K562 (cell line): Measurements from ENCODE around the gene GPSM3. TPM values are rescaled to one million over a fixed set of nuclear protein-coding genes. Genes with fewer than 3 reads are reported as not detected.

Source experiments
- ATAC-seq: fragments of 200-7000 bp; cut with Tn5 transposase; 3 replicates; pipeline ENCODE4 v1.9.1; 2020; ENCODE audit warnings: moderate library complexity
- BruUV-seq: library from RNA; stranded (reverse); fragments of 400-500 nt; replicated peaks from 2 replicates; lab custom pipeline; 2021; lab: Mats Ljungman, UMichigan
- CTCF ChIA-PET: fragments of 300-600 bp; formaldehyde crosslinking; extraction: SDS; loops from one replicate; lab custom pipeline; 2021; ENCODE audit warnings: low intra/inter-chr PET ratio; lab: Yijun Ruan, JAX
- POLR2A ChIA-PET: fragments of 300-600, 350-650 bp; sonication (Branson Sonifier 250); formaldehyde crosslinking; extraction: SDS; loops from one replicate; lab custom pipeline; 2021; ENCODE audit warnings: antibody characterized with exemption, inconsistent platforms; lab: Yijun Ruan, JAX
- DNase-seq, 4 experiments: peaks; one replicate each; pipeline versions ENCODE4 v3.0.0 to v3.0.0-alpha.2; 2011 to 2018; ENCODE audit warnings: low spot score in 3 of 4, mixed read lengths in 3 of 4; ENCODE audit errors: extremely low read depth in 1 of 4
- FAIRE-seq: peaks from 2 replicates; lab custom pipeline; 2011; peaks lifted over from hg19 to GRCh38; lab: Jason Lieb, UNC
- H2AFZ ChIP-seq: 2 replicates; pipeline ENCODE4 v1.6.0; 2011; ENCODE audit warnings: low read depth, low read length, control low read depth, inconsistent platforms
- H3K27ac ChIP-seq: fragments of 200-600 bp; 3 replicates; pipeline ENCODE4 v1.8.0; 2011; ENCODE audit warnings: low read depth, mild to moderate bottlenecking, control low read depth, inconsistent platforms, low read length, moderate library complexity, mixed read lengths; ENCODE audit errors: extremely low read depth
- H3K27me3 ChIP-seq, 2 experiments: fragments of 300-600 bp in 1 of 2; 2 replicates in 1 of 2; 3 replicates in 1 of 2; pipeline versions ENCODE4 v1.6.0 to v1.8.0; 2011; ENCODE audit warnings: inconsistent platforms in 2 of 2, low read length in 2 of 2, mild to moderate bottlenecking in 1 of 2, mixed read lengths in 1 of 2, moderate library complexity in 1 of 2; ENCODE audit not compliant: control insufficient read depth in 2 of 2, insufficient read depth in 2 of 2
- H3K36me3 ChIP-seq: fragments of 300-600 bp; 3 replicates; pipeline ENCODE4 v1.8.0; 2011; ENCODE audit warnings: mild to moderate bottlenecking, low read length, inconsistent platforms; ENCODE audit not compliant: control insufficient read depth, insufficient read depth
- H3K4me1 ChIP-seq, 2 experiments: fragments of 200-600 bp in 1 of 2; replicated peaks in 1 of 2; 2 replicates in 1 of 2; 3 replicates in 1 of 2; pipeline versions ENCODE4 v1.5.1 to v1.8.0; 2011; ENCODE audit warnings: inconsistent platforms in 2 of 2, low read length in 2 of 2, mild to moderate bottlenecking in 1 of 2, mixed read lengths in 1 of 2, moderate library complexity in 1 of 2; ENCODE audit not compliant: control insufficient read depth in 2 of 2, insufficient read depth in 2 of 2
- H3K4me2 ChIP-seq: 2 replicates; pipeline ENCODE4 v1.6.1; 2011; ENCODE audit warnings: low read length, control low read depth, inconsistent platforms, mixed read lengths; ENCODE audit not compliant: insufficient read depth
- H3K4me3 ChIP-seq: fragments of 200-600 bp; sonication (generic), shearing (Covaris generic); 2 replicates; pipeline ENCODE4 v1.5.1; 2016; ENCODE audit warnings: control low read depth, inconsistent platforms
- H3K79me2 ChIP-seq: fragments of 200-600 bp; 3 replicates; pipeline ENCODE4 v1.8.0; 2011; ENCODE audit warnings: low read length, inconsistent platforms; ENCODE audit not compliant: control insufficient read depth, insufficient read depth
- H3K9ac ChIP-seq, 2 experiments: 2 replicates each; pipeline versions ENCODE4 v1.6.0 to v1.6.1; 2011; ENCODE audit warnings: low read depth in 2 of 2, low read length in 2 of 2, control low read depth in 1 of 2, inconsistent platforms in 1 of 2, mild to moderate bottlenecking in 1 of 2, mixed read lengths in 1 of 2; ENCODE audit not compliant: insufficient read depth in 1 of 2
- H3K9me1 ChIP-seq: one replicate; pipeline ENCODE4 v1.6.0; 2011; ENCODE audit warnings: inconsistent platforms, mild to moderate bottlenecking, low read length, moderate library complexity; ENCODE audit not compliant: control insufficient read depth, insufficient read depth
- H3K9me3 ChIP-seq: replicated peaks from 2 replicates; pipeline ENCODE4 v1.5.1; 2011; ENCODE audit warnings: low read depth, low read length, inconsistent platforms; ENCODE audit not compliant: control insufficient read depth, insufficient read depth
- H4K20me1 ChIP-seq: replicated peaks from 2 replicates; pipeline ENCODE4 v1.6.1; 2011; ENCODE audit warnings: low read length, inconsistent platforms, mixed read lengths; ENCODE audit not compliant: control insufficient read depth, insufficient read depth
- CXXC5 ChIP-seq: fragments of 250-450 bp; sonication (Bioruptor Pico); IDR thresholded peaks from 2 replicates; pipeline ENCODE4 v1.8.0; 2022; ENCODE audit warnings: inconsistent platforms, mild to moderate bottlenecking, moderate library complexity
- DNMT1 ChIP-seq: fragments of 450-650 bp; IDR thresholded peaks from 2 replicates; pipeline ENCODE4 v1.6.1; 2016; ENCODE audit warnings: antibody characterized with exemption, mild to moderate bottlenecking
- HEY1 ChIP-seq: fragments of 250-450 bp; sonication (Bioruptor Pico); IDR thresholded peaks from 2 replicates; pipeline ENCODE4 v1.5.0; 2020; ENCODE audit warnings: mild to moderate bottlenecking, moderate library complexity, borderline replicate concordance
- LARP7 ChIP-seq: fragments of 450-650 bp; IDR thresholded peaks from 2 replicates; pipeline ENCODE4 v1.6.1; 2016
- MBD2 ChIP-seq: sonication (generic); IDR thresholded peaks from 2 replicates; pipeline ENCODE4 v1.6.1; 2016; ENCODE audit warnings: low read depth, borderline replicate concordance
- NFIX ChIP-seq: fragments of 250-450 bp; sonication (Bioruptor Pico); IDR thresholded peaks from 2 replicates; pipeline ENCODE4 v1.4.0; 2020; ENCODE audit warnings: low read depth, mild to moderate bottlenecking, moderate library complexity
- PPARD ChIP-seq: fragments of 250-450 bp; sonication (Bioruptor Pico); IDR thresholded peaks from 2 replicates; pipeline ENCODE4 v1.8.0; 2022; ENCODE audit warnings: inconsistent platforms, mild to moderate bottlenecking, moderate library complexity
- TAF1 ChIP-seq: IDR thresholded peaks from 2 replicates; pipeline ENCODE4 v1.6.1; 2011; ENCODE audit warnings: mild to moderate bottlenecking, low read length, moderate library complexity; ENCODE audit not compliant: insufficient read depth, control insufficient read depth, severe bottlenecking; ENCODE audit errors: extremely low read depth
- ZNF696 ChIP-seq: fragments of 250-450 bp; sonication (Bioruptor Pico); conservative IDR thresholded peaks from 2 replicates; pipeline ENCODE4 v1.4.0; 2020; ENCODE audit warnings: mild to moderate bottlenecking, moderate library complexity
- ZNF77 ChIP-seq: fragments of 250-450 bp; sonication (Bioruptor Pico); IDR thresholded peaks from 2 replicates; pipeline ENCODE4 v1.5.0; 2020
- WGBS: fragments of 100-300 bp; shearing (Covaris generic); methylation state at CpG from one replicate; pipeline ENCODE4 v1.1.6; 2016; ENCODE audit warnings: low coverage, mixed read lengths; ENCODE audit not compliant: insufficient coverage; ENCODE audit errors: missing lambda C conversion rate; 5-methylcytosine and 5-hydroxymethylcytosine counted together
- in situ Hi-C: fragments of 300-500 bp; cut with MboI; formaldehyde crosslinking; loops from 4 replicates; pipeline ENCODE4 v1.15.0; 2018; ENCODE audit warnings: inconsistent platforms, mixed read lengths
- intact Hi-C: fragments of 100-400 bp; cut with micrococcal nuclease; formaldehyde crosslinking; loops from 2 replicates; pipeline ENCODE4 v1.14.2; 2022
- polyA plus RNA-seq, 8 experiments: library from polyadenylated mRNA; depleted of rRNA in 4 of 8; stranded (reverse) in 5 of 8; unstranded in 3 of 8; fragments of >200 nt; fragmentation: Nextera tagmentation in 2 of 8; fragmentation: Illumina TruSeq in 1 of 8; extraction: Ambion mirVana in 2 of 8; extraction: Trizol in 1 of 8; gene quantifications; 2 replicates each; pipeline versions ENCODE4 v1.2.1 to v1.2.3, GENCODE V29; 2011 to 2014; ENCODE audit warnings: inconsistent platforms in 1 of 8, missing spikeins in 1 of 8
- total RNA-seq, 7 experiments: library from RNA; depleted of rRNA in 6 of 7; stranded (reverse); fragments of >200 nt in 6 of 7; fragmentation: Illumina TruSeq in 2 of 7; extraction: Trizol in 2 of 7; gene quantifications; 2 replicates each; pipeline versions ENCODE4 v1.2.1 to v1.2.3, GENCODE V29; 2011 to 2021; ENCODE audit warnings: low replicate concordance in 1 of 7

GPSM3 gene
- total and polyA plus RNA-seq, 9 of the 15 experiments (the other 6 are each of a cell fraction or from before 2014, with no cell fraction given), result 5.3 to 42.6 (median 24.4) TPM

DNA sequence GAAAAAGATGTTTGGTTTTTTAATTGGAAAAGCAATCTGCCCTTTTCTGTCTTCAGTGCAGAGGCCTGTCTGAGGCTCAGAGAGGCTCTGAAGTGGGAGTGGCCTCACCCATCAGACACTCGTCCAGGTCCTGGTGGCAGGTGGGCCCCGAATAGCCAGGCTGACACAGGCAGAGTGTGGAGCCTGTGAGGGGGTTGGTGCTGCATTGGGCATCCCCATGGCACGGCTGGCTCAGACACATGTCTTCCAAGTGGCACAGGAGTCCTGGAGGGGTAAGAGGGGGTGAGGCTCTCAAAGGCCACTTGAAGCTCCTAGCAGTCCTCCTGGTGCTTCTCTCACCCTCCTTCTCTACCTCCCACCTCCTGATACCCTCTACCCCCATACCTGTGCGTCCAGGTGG, 27.6 kb upstream of the GPSM3 start:
- POLR2A ChIA-PET, result interaction anchor here (0.6 to 1.1 kb wide), 2 partner anchors 11 to 32 kb away, joined by 3 to 4 read pairs; no protein-coding TSS in a partner anchor
- no peaks in the 10 kb centered on the region; the same call in none of the 2 replicates for H4K20me1 ChIP-seq
- no peaks in the 10 kb centered on the region for H3K79me2 ChIP-seq
- no peak overlapping the region for H3K4me3 ChIP-seq
- 3% methylated on average over 4 of the region's 4 CpGs for WGBS
- intact Hi-C loops (no loop called here), in situ Hi-C loops (no loop called here)
- H3K36me3 ChIP-seq, result no peaks in the 10 kb centered on the region
- no peak overlapping the region for H3K9ac ChIP-seq
- no TSS peak for BruUV-seq
- no peaks in the 10 kb centered on the region for H3K9me3 ChIP-seq
- ATAC-seq (no peak), DNase-seq (no peak), FAIRE-seq (no peak)
- TF ChIP-seq CXXC5 (CRISPR knock-in tag), result no peak
- TF ChIP-seq PPARD (CRISPR knock-in tag), result no peak
- no peak for TF ChIP-seq TAF1
- TF ChIP-seq ZNF696 (CRISPR knock-in tag), result no peak
- TF ChIP-seq DNMT1, result no peak
- TF ChIP-seq NFIX (CRISPR knock-in tag), result no peak
- no peak for TF ChIP-seq MBD2
- TF ChIP-seq ZNF77 (CRISPR knock-in tag), result no peak
- TF ChIP-seq LARP7, result no peak
- no peak for TF ChIP-seq HEY1 (CRISPR knock-in tag)
- H3K4me1 ChIP-seq, result peaks cover 8 to 16% of the 10 kb centered on the region in 2 experiments; a peak in 4 of 5 replicates
- H3K27ac ChIP-seq, result no peak overlapping the region
- H3K27me3 ChIP-seq, result peaks cover 26 to 59% of the 10 kb centered on the region in 2 experiments; a peak in 4 of 5 replicates
- no peaks in the 10 kb centered on the region for H3K9me1 ChIP-seq
- CTCF ChIA-PET, result no interaction called here
- no peak overlapping the region for H3K4me2 ChIP-seq
- H2AFZ ChIP-seq, result no peak overlapping the region
